HepG2 (cell line): Measurements from ENCODE around the gene ACBD5. TPM values are rescaled to one million over a fixed set of nuclear protein-coding genes. Genes with fewer than 3 reads are reported as not detected.

Experiments used
- HNRNPL ChIP-seq: fragments of 200-400 bp; formaldehyde crosslinking; IDR thresholded peaks from 2 replicates; pipeline ENCODE4 v1.6.1; 2017; ENCODE audit warnings: mild to moderate bottlenecking, low read depth, low read length
- KLF15 ChIP-seq: sonication (generic); formaldehyde crosslinking; IDR thresholded peaks from 2 replicates; pipeline ENCODE4 v1.8.1; 2023; ENCODE audit warnings: borderline replicate concordance, mild to moderate bottlenecking, inconsistent platforms, missing genetic modification reagents, mixed read lengths
- MED1 ChIP-seq: sonication (generic); formaldehyde crosslinking; IDR thresholded peaks from 2 replicates; pipeline ENCODE4 v1.4.0; 2020; ENCODE audit warnings: missing genetic modification reagents
- ZHX2 ChIP-seq, 2 experiments: sonication (generic) in 1 of 2; formaldehyde crosslinking in 1 of 2; IDR thresholded peaks; 2 replicates each; pipeline versions ENCODE4 v1.6.1 to v1.9.0; 2014 to 2022; ENCODE audit warnings: antibody characterized with exemption in 1 of 2, borderline replicate concordance in 1 of 2, inconsistent platforms in 1 of 2, low read depth in 1 of 2, missing genetic modification reagents in 1 of 2
- polyA plus RNA-seq, 8 experiments: library from polyadenylated mRNA; depleted of rRNA in 3 of 8; stranded (reverse) in 7 of 8; unstranded in 1 of 8; fragments of >200 nt; fragmentation: Illumina TruSeq in 4 of 8; extraction: Trizol in 4 of 8; gene quantifications; 2 replicates each; pipeline versions ENCODE4 v1.2.1 to v1.2.3, GENCODE V29; 2011 to 2016; ENCODE audit warnings: low read depth in 4 of 8, missing spikeins in 1 of 8, mixed read lengths in 1 of 8; ENCODE audit not compliant: insufficient read depth in 1 of 8
- total RNA-seq, 5 experiments: library from RNA; depleted of rRNA; stranded (reverse); fragments of >200 nt; fragmentation: Illumina TruSeq; extraction: Trizol; gene quantifications; 2 replicates each; pipeline ENCODE4 v1.2.3, GENCODE V29; 2016; ENCODE audit warnings: low read depth in 1 of 5
- TF ChIP-seq, protein P1 (sequence below): sonication (generic); formaldehyde crosslinking; IDR thresholded peaks from 2 replicates; pipeline ENCODE4 v1.5.0; 2020; ENCODE audit warnings: mild to moderate bottlenecking, missing genetic modification reagents

ACBD5 gene
- total and polyA plus RNA-seq, 2 of the 13 experiments (the other 11 are each of a cell fraction or from before 2014, with no cell fraction given), result 10.3 to 14.8 TPM

DNA sequence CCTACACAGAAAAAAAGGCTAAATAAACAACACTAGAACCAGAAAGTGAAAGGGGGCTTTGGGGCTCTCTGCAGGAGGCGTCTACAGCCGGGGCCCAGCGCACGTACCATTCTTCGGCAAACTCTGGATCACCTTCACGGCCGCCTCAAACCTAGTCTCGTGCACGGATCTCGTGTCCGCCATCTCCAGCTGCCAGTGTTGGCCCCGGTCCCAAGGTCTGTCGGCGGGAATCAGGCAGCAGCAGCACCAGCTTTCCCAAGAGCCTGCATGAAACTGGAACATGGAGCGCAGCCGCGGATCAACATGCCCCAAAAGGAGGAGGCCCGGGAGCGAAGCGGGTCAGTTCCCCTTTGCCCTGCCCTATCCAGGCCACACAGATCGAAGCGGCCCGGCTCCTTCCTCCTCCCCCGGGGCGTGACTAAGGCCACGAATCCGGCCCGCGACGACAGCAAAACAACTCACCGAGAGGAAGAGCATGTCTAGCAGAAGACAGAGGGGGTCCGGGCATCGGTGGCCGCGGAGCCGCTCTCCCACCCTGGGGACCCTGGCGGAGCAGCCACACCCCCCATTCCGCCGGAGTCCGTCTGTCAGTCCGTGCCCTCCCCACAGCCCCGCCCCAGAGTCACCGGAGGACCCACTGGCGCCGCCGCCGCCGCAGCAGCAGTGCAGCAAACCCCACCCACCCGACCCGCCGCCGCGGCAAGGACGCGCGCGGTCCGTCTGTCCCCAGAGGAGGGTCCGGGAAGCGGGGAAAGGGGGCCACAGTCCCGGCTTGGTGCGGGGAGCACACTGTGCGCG is at the start of gene ACBD5 (continued):
- TF ChIP-seq ZHX2 (IDR thresholded peaks at IDR 0.05; ENCODE audit: low read depth) (no peak; the same call in 1 of the 2 replicates), ZHX2 (CRISPR knock-in tag; IDR thresholded peaks at IDR 0.05; ENCODE audit: borderline replicate concordance) (no peak; the same call in 1 of the 2 replicates), MED1 (CRISPR knock-in tag) (peak; percentile 47; the same call in 1 of the 2 replicates), HNRNPL (peak; percentile 63; the same call in 1 of the 2 replicates), KLF15 (CRISPR knock-in tag) (peak; percentile 80; the same call in 1 of the 2 replicates)
- TF ChIP-seq, protein P1, sequence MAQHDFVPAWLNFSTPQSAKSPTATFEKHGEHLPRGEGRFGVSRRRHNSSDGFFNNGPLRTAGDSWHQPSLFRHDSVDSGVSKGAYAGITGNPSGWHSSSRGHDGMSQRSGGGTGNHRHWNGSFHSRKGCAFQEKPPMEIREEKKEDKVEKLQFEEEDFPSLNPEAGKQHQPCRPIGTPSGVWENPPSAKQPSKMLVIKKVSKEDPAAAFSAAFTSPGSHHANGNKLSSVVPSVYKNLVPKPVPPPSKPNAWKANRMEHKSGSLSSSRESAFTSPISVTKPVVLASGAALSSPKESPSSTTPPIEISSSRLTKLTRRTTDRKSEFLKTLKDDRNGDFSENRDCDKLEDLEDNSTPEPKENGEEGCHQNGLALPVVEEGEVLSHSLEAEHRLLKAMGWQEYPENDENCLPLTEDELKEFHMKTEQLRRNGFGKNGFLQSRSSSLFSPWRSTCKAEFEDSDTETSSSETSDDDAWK, result no peak
